ENCODE results near the gene ANGPTL2.

ANGPTL2 gene

GRCh38 chr9:127165116-127165515 is 42.7 kb upstream of the ANGPTL2 start:
- H3K27ac ChIP-seq (ENCODE audit: low read depth, low read length): no peak overlapping the region
- H3K4me1 ChIP-seq (ENCODE audit: control insufficient read depth, insufficient read depth, low read length): peaks cover 29% of the 10 kb centered on the region
- no peaks in the 10 kb centered on the region for H3K9me3 ChIP-seq (ENCODE audit: control insufficient read depth, insufficient read depth, low read depth, low read length)
- no peak overlapping the region for H3K9ac ChIP-seq (ENCODE audit: low read length)
- H3K27me3 ChIP-seq (ENCODE audit: control insufficient read depth, insufficient read depth, low read length): no peaks in the 10 kb centered on the region
- H3K4me3 ChIP-seq (ENCODE audit: low read depth, low read length): no peak overlapping the region
- H3K36me3 ChIP-seq (ENCODE audit: control insufficient read depth, insufficient read depth, low read length): no peaks in the 10 kb centered on the region

GRCh38 chr9:127163409-127163808 is 41.0 kb upstream of the ANGPTL2 start:
- no peak overlapping the region for H3K4me3 ChIP-seq (ENCODE audit: low read depth, low read length)
- no peaks in the 10 kb centered on the region for H3K9me3 ChIP-seq (ENCODE audit: control insufficient read depth, insufficient read depth, low read depth, low read length)
- H3K27ac ChIP-seq (ENCODE audit: low read depth, low read length): no peak overlapping the region
- H3K36me3 ChIP-seq (ENCODE audit: control insufficient read depth, insufficient read depth, low read length): no peaks in the 10 kb centered on the region
- H3K4me1 ChIP-seq (ENCODE audit: control insufficient read depth, insufficient read depth, low read length): peaks cover 39% of the 10 kb centered on the region
- no peak overlapping the region for H3K9ac ChIP-seq (ENCODE audit: low read length)
- no peaks in the 10 kb centered on the region for H3K27me3 ChIP-seq (ENCODE audit: control insufficient read depth, insufficient read depth, low read length)

- H3K9ac ChIP-seq (ENCODE audit: low read length): no peak overlapping the region
- no peak overlapping the region for H3K4me3 ChIP-seq (ENCODE audit: low read depth, low read length)
- H3K4me1 ChIP-seq (ENCODE audit: control insufficient read depth, insufficient read depth, low read length): peaks cover 39% of the 10 kb centered on the region
- H3K9me3 ChIP-seq (ENCODE audit: control insufficient read depth, insufficient read depth, low read depth, low read length): no peaks in the 10 kb centered on the region
- no peaks in the 10 kb centered on the region for H3K36me3 ChIP-seq (ENCODE audit: control insufficient read depth, insufficient read depth, low read length)
- H3K27me3 ChIP-seq (ENCODE audit: control insufficient read depth, insufficient read depth, low read length): no peaks in the 10 kb centered on the region
- H3K27ac ChIP-seq (ENCODE audit: low read depth, low read length): no peak overlapping the region
Observed at GRCh38 chr9:127162864-127163365, 40.5 kb upstream of the ANGPTL2 start.

GRCh38 chr9:127162046-127162863 is 39.8 kb upstream of the ANGPTL2 start:
- Histone ChIP-seq H3K27me3 (ENCODE audit: control insufficient read depth, insufficient read depth, low read length) (no peaks in the 10 kb centered on the region), H3K9ac (ENCODE audit: low read length) (no peak overlapping the region), H3K4me1 (ENCODE audit: control insufficient read depth, insufficient read depth, low read length) (peaks cover 39% of the 10 kb centered on the region), H3K9me3 (ENCODE audit: control insufficient read depth, insufficient read depth, low read depth, low read length) (no peaks in the 10 kb centered on the region), H3K36me3 (ENCODE audit: control insufficient read depth, insufficient read depth, low read length) (no peaks in the 10 kb centered on the region), H3K27ac (ENCODE audit: low read depth, low read length) (no peak overlapping the region), H3K4me3 (ENCODE audit: low read depth, low read length) (no peak overlapping the region)

DNA sequence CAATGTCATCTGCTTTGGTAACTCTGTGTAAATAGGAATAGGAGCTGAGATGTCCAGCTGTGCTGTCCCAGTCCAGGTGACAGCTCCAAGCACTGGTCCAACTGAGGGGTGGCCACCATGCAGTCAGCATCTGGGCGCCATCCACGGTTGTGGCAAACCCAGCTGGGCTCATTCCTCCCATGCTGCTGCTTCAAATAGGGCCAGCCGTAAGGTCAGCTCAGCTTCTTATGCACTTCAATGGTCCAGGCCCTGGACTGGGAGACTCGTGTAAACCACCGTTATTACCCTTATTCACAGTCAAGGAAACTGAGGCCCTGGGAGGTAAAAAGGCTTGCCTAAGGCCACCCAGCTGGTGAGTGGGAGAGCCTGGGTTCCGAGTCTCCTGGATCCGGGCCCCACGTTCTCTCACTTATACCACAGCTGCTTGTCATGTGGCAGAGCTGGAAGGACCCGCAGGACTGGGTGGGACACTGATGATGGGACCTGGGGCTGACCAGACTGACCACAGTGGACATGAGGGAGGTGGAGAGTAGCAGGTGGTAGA is 38.7 kb upstream of the ANGPTL2 start:
- Histone ChIP-seq H3K9ac (ENCODE audit: low read length) (no peak overlapping the region), H3K27me3 (ENCODE audit: control insufficient read depth, insufficient read depth, low read length) (no peaks in the 10 kb centered on the region), H3K9me3 (ENCODE audit: control insufficient read depth, insufficient read depth, low read depth, low read length) (no peaks in the 10 kb centered on the region), H3K36me3 (ENCODE audit: control insufficient read depth, insufficient read depth, low read length) (no peaks in the 10 kb centered on the region), H3K27ac (ENCODE audit: low read depth, low read length) (no peak overlapping the region), H3K4me3 (ENCODE audit: low read depth, low read length) (no peak overlapping the region), H3K4me1 (ENCODE audit: control insufficient read depth, insufficient read depth, low read length) (peaks cover 32% of the 10 kb centered on the region)

DNA sequence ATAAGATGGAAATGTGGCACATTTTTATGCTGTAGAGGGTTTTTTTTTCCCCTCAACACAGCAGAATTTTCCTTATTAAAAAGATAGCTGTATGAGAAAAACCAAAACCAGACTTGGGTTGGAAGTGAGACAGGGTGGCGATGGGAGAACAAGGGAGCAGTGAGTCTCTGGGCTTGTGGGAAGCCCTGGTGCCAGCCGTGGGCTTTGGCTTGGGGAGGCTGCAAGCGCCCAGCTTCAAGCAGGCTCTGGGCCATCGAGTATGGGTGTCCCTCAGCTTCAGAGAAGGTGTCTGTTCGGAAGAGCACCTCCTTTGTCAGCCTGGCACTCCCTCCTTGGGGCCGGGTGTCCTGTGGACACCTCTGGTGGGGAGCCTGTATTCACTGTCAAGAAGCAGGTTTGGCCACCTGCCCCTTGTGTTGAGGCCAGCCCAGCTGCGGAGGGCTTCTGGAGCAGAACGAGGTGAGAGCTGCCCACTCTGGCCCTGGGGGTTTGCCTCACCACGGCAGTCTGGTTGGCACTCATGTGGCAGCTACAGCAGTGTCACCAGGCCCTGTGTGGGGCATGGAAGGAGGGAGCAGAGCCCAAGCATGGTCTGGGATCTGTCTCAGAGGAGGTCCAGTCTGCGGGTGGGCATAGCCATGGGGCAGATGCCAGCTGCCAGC is 37.6 kb upstream of the ANGPTL2 start:
- Histone ChIP-seq H3K27me3 (ENCODE audit: control insufficient read depth, insufficient read depth, low read length) (no peaks in the 10 kb centered on the region), H3K27ac (ENCODE audit: low read depth, low read length) (no peak overlapping the region), H3K9ac (ENCODE audit: low read length) (no peak overlapping the region), H3K4me3 (ENCODE audit: low read depth, low read length) (no peak overlapping the region), H3K36me3 (ENCODE audit: control insufficient read depth, insufficient read depth, low read length) (no peaks in the 10 kb centered on the region), H3K9me3 (ENCODE audit: control insufficient read depth, insufficient read depth, low read depth, low read length) (no peaks in the 10 kb centered on the region), H3K4me1 (ENCODE audit: control insufficient read depth, insufficient read depth, low read length) (peaks cover 32% of the 10 kb centered on the region)

DNA sequence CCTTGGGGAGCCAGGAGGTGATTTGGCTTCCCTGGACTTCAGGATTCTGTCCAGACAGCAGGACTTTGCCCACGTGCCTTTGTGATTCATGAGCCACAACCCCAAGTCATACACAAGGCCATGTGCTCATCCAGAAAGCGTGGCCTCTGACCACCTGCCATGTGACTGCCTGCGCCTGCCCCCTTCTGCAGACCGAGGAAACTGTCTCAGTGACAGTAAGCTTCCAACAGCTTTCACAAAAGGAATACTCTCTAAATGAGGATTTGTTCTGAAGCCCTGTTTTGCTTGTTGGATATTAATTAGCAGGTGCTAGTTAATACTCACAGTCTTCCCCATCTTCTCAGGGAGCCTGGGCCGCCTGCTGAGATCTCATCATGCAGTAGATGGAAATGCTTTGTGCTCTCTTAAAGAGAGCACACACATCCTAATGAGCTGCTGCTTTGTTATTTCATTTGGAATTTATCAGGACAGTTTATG is 36.9 kb upstream of the ANGPTL2 start:
- H3K27me3 ChIP-seq (ENCODE audit: control insufficient read depth, insufficient read depth, low read length): no peaks in the 10 kb centered on the region
- peaks cover 32% of the 10 kb centered on the region for H3K4me1 ChIP-seq (ENCODE audit: control insufficient read depth, insufficient read depth, low read length)
- H3K9me3 ChIP-seq (ENCODE audit: control insufficient read depth, insufficient read depth, low read depth, low read length): no peaks in the 10 kb centered on the region
- no peak overlapping the region for H3K4me3 ChIP-seq (ENCODE audit: low read depth, low read length)
- no peak overlapping the region for H3K27ac ChIP-seq (ENCODE audit: low read depth, low read length)
- H3K36me3 ChIP-seq (ENCODE audit: control insufficient read depth, insufficient read depth, low read length): no peaks in the 10 kb centered on the region
- H3K9ac ChIP-seq (ENCODE audit: low read length): no peak overlapping the region

DNA sequence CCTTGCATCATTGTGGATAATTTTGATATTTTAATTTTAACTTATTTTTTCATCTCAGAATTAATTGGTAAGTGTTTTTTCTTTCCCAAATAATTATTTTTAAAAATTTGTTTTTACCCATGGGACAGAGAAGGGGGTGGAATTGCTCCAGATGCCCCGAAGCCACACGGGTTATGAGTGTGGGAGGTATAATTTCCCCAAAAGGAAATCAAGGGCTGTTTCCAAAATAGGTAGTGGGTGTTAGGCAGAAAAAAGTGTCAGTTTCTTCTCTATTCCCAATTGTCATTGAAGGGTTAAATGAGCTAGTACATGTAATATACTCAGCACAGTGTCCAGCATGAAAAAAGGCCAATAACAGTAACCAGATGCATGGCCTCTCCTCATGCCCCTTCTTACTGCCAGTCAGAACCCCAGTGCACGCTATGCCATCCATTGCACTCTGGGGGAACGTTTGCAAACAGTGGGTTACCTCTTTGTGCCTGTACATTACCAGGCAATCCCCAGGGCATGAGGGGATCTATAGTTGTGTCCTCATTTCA is 36.4 kb upstream of the ANGPTL2 start:
- Histone ChIP-seq H3K4me3 (ENCODE audit: low read depth, low read length) (no peak overlapping the region), H3K4me1 (ENCODE audit: control insufficient read depth, insufficient read depth, low read length) (peaks cover 32% of the 10 kb centered on the region), H3K9ac (ENCODE audit: low read length) (no peak overlapping the region), H3K9me3 (ENCODE audit: control insufficient read depth, insufficient read depth, low read depth, low read length) (no peaks in the 10 kb centered on the region), H3K27me3 (ENCODE audit: control insufficient read depth, insufficient read depth, low read length) (no peaks in the 10 kb centered on the region), H3K36me3 (ENCODE audit: control insufficient read depth, insufficient read depth, low read length) (no peaks in the 10 kb centered on the region), H3K27ac (ENCODE audit: low read depth, low read length) (no peak overlapping the region)

GRCh38 chr9:127155314-127155960 is 33.0 kb upstream of the ANGPTL2 start:
- Histone ChIP-seq H3K27me3 (ENCODE audit: control insufficient read depth, insufficient read depth, low read length) (no peaks in the 10 kb centered on the region), H3K4me1 (ENCODE audit: control insufficient read depth, insufficient read depth, low read length) (peaks cover 13% of the 10 kb centered on the region), H3K9ac (ENCODE audit: low read length) (no peak overlapping the region), H3K4me3 (ENCODE audit: low read depth, low read length) (no peak overlapping the region), H3K36me3 (ENCODE audit: control insufficient read depth, insufficient read depth, low read length) (no peaks in the 10 kb centered on the region), H3K27ac (ENCODE audit: low read depth, low read length) (no peak overlapping the region), H3K9me3 (ENCODE audit: control insufficient read depth, insufficient read depth, low read depth, low read length) (no peaks in the 10 kb centered on the region)

DNA sequence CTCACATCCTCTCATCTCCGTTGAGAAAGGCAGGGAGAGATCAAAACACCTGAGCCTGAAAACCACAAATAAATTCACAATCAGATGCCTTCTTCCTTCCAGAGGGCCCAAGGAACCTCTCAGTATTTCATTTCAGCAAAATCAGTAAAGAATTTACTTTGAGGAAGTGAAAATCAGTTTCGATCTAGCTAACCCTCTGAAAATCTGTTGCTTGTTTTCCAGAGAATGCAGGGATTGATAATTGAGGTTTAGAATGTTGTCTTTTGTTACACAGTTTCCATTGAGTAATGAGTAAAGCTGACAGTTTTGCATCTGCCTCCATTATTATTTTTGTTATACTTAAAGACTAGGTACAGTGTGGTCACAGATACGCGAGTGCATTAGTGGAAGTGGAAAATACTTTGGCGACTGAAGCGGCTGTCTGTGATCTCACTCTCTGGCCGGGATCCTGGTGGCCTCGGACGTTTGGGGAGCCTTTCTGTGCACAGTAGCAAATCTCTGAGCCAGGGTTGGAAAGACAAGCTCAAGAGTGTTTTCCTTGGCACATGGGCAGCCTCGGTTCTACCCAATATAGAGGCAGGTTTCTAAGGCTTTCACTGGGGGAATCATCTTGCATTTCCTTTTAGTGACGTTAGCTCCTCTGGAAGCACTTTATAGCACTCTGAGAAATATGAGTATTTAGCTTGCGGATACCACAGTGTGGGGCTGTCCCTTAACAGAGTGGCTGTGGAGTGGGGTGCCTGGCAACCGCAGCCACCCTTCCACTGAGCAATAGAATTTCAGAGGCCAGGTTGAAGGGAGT is 32.2 kb upstream of the ANGPTL2 start:
- no peak overlapping the region for H3K4me3 ChIP-seq (ENCODE audit: low read depth, low read length)
- H3K9me3 ChIP-seq (ENCODE audit: control insufficient read depth, insufficient read depth, low read depth, low read length): no peaks in the 10 kb centered on the region
- no peaks in the 10 kb centered on the region for H3K36me3 ChIP-seq (ENCODE audit: control insufficient read depth, insufficient read depth, low read length)
- H3K27ac ChIP-seq (ENCODE audit: low read depth, low read length): no peak overlapping the region
- H3K4me1 ChIP-seq (ENCODE audit: control insufficient read depth, insufficient read depth, low read length): peaks cover 5% of the 10 kb centered on the region
- no peaks in the 10 kb centered on the region for H3K27me3 ChIP-seq (ENCODE audit: control insufficient read depth, insufficient read depth, low read length)
- H3K9ac ChIP-seq (ENCODE audit: low read length): no peak overlapping the region

All from HUES6 (cell line).